GM19395 (cell line): ENCODE measurements around the gene ENO2.

Experiments
- ATAC-seq: cut with Tn5 transposase; IDR thresholded peaks from one replicate; pipeline ENCODE4 v1.9.1; 2021; ENCODE audit warnings: mild to moderate bottlenecking, moderate library complexity; ENCODE audit not compliant: unreplicated experiment

The ENO2 gene

DNA sequence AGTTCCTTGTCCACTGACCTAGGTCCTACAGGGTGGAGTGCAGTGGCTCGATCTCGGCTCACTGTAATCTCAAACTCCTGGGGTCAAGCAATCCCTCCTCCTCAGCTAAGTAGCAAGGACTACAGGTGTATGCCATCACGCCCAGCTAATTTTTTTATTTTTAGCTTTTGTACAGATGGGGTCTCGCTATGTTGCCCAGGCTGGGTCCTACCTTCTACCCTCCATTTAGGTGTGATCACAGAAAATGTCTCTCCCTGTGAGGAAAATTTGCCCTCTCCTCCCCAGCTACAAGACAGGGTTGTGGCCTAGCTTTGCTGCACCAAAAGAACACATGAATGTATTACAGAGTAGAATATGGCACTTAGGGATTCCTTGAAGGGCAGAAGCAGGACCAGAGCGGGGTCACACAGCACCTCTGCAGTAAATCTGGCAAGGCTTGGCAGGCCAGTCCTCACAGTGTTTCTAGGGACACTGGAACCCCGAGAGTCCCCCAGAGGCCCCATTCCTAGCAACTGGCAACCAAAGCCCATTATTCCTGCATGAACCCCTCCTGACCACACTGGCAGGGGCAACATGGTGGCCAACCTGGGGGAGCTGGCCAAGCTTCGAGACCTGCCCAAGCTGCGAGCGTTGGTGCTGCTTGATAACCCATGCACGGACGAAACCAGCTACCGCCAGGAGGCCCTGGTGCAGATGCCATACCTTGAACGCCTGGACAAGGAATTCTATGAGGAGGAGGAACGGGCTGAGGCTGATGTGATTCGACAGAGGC lies 2.0 kb upstream of the ENO2 start:
- ATAC-seq: no peak

DNA sequence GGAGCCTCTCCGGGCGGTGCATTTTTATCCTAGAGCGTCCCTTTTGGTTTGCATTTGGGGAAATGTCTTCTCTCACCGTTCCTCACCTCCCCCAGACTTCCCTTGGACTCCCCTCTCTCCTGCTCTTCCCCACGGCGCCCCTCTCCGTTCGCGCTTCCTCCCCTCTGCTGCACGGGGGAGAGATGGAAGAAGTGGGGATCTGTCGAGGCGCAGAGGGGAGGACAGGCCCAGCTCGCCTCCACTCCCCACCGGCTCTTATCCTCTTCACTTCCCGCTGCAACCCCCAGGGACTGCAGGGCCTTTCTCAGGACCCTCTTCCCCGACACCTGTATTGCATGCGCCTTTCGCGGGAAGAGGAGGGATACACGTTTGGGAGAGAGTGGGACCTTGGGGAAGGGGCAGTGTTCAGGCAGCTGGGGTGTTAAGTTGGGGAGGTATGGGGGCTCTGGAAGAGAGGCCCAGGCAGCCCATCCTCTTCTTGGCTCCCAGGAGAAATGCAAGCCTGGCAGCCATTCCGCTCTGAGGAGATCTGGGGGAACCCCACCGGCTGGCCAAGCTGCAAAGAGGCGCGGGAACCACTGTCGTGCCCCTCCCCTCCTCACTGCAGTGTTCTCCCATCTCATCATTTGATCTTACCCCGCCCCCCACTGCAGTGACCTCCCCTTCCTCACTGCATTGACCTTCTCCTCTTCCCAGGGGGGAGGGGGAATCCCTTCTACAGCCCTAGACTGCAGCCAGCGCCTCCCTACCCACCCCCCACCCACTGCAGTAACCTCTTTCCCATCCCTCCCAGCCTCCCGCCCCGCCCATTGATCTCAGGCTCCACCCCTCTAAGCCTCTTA lies 788 bp downstream of the ENO2 start:
- no peak for ATAC-seq

DNA sequence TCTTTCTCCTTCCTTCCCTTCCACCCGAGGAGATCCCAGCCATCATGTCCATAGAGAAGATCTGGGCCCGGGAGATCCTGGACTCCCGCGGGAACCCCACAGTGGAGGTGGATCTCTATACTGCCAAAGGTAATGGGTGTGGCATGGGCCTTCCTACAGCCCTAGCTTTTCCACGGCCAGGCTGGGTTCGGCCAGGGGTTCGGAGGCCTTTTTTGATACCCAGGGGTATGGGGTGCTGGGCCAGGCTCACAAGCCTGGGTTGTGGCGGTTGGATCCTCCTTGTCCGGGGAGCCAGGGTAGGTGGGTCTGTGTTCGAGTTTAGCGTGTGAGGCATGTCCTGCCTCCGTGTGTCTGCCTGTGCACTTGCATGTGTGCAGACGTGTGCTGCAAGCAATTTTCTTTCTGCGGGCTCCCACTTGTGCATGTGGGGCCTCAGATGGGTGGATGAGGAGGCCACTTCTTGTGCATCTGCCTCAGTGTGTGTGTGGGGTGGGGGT lies 1.5 kb downstream of the ENO2 start:
- ATAC-seq: no peak

DNA sequence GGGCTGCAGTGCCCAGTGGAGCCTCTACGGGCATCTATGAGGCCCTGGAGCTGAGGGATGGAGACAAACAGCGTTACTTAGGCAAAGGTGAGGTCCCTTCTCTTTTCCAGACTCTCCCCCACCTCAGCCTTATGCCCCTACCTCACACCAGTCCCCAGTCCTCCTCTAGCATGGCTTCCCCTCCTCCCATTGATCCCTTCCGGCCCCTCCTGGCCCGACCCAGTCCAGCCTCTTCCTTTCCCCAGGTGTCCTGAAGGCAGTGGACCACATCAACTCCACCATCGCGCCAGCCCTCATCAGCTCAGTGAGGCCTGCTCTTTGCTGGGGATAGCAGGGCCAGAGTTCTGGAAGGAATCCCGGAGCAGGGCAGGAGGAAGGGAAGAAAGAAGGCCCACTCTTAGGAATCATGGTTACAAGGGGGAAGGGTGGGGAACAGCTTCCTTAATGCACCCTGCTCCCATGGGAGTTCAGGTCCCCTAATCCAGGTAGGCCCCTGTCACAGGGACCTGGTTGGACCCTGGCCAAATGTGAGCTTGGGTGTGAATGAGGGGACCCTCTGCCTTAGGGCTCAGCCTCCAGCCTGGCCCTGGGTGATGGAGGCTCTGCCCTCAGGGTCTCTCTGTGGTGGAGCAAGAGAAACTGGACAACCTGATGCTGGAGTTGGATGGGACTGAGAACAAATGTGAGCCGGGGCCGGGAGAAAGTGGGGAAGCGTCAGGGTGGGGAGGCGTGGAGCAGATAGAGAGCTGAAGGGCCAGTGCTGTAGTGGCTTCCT lies 2.2 kb downstream of the ENO2 start:
- no peak for ATAC-seq

- no peak for ATAC-seq
Observed at GRCh38 chr12:6917491-6918231, 3.3 kb downstream of the ENO2 start.

- no peak for ATAC-seq
Observed at GRCh38 chr12:6919588-6919987, 5.2 kb downstream of the ENO2 start.

DNA sequence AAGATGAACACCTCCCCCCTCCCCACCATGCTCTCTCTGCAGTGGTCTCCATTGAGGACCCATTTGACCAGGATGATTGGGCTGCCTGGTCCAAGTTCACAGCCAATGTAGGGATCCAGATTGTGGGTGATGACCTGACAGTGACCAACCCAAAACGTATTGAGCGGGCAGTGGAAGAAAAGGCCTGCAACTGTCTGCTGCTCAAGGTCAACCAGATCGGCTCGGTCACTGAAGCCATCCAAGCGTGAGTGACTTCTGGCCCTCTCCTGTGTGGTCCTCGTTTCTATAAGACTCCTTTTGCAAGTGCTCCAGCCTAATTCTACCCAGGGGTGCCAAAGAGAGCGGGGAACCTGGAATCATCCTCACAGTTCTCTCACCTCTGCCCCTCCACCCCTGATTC lies 7.2 kb downstream of the ENO2 start:
- no peak for ATAC-seq

GRCh38 chr12:6921996-6922946 lies 7.9 kb downstream of the ENO2 start:
- ATAC-seq: peak; percentile 55

DNA sequence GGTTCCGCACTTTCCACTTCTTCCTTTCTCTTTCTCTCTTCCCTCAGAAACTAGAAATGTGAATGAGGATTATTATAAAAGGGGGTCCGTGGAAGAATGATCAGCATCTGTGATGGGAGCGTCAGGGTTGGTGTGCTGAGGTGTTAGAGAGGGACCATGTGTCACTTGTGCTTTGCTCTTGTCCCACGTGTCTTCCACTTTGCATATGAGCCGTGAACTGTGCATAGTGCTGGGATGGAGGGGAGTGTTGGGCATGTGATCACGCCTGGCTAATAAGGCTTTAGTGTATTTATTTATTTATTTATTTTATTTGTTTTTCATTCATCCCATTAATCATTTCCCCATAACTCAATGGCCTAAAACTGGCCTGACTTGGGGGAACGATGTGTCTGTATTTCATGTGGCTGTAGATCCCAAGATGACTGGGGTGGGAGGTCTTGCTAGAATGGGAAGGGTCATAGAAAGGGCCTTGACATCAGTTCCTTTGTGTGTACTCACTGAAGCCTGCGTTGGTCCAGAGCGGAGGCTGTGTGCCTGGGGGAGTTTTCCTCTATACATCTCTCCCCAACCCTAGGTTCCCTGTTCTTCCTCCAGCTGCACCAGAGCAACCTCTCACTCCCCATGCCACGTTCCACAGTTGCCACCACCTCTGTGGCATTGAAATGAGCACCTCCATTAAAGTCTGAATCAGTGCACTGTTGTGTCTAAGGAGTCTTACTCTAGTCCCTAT lies 8.8 kb downstream of the ENO2 start:
- no peak for ATAC-seq

- no peak for ATAC-seq
Observed at GRCh38 chr12:6923851-6924250, 9.5 kb downstream of the ENO2 start.

DNA sequence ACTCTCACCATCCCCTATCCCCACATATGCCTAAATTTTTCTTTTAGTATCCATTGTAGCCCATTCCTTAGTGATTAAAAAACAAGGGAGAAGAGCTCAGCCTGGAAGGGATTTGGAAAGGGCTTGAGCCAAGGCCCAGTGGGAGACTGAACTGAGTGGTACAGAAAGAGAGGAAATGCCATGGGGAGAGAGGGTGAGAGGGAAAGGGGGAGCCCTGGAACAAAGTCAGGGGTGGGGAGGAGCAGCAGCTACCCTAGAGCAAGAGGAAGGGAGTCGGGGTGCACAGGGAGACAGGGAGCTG lies 10.8 kb downstream of the ENO2 start:
- no peak for ATAC-seq

- ATAC-seq: no peak
Observed at GRCh38 chr12:6925540-6926279, 11.3 kb downstream of the ENO2 start.

DNA sequence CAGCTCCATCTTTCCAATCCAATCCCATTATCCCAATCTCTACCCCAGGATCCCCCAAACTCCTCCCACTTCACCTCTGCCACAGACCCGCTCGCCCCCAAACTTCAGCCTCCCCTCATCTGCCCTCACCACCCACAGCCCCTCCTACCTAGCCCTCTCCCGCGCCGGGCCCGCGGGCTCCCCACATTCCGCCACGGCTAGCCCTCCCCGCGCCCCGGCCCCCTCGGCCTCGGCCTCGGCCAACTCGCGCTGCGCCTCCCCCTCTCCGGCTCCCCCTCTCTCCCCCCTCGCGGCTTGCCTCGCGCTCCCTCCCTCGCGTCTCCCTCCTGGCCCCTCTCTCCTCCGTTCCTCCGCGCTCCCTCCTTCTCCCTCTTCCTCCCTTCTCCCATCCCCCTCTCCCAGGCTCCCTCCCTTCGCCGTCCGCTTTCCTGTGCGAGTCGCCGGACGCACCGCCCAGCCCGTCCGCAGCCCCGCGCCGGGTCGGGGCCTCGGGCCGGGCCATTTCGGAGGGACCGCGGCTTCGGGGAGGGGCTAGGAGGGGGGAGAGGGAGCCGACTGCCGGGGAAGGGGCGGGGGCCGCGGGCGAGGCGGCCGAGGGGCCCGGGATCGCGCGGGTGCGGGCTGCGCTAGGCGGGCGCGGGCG lies 13.1 kb downstream of the ENO2 start, which contains the start of gene ATN1:
Gene ATN1 (plus strand): TSS at position 581 of the 643 bp plus-strand sequence. CDS start 6,043 bp downstream, outside the sequence.
- no peak for ATAC-seq

- ATAC-seq: no peak
Observed at GRCh38 chr12:6928022-6928702, 13.8 kb downstream of the ENO2 start.

- ATAC-seq: no peak
Observed at GRCh38 chr12:6928703-6929407, 14.5 kb downstream of the ENO2 start.
